ENCODE measurements around the gene RNFT1.
"Not testable (repeated sequence)": the region's sequence is repeated elsewhere in the genome, so short reads cannot be mapped to it uniquely, and the experiment has no call there.

DNA sequence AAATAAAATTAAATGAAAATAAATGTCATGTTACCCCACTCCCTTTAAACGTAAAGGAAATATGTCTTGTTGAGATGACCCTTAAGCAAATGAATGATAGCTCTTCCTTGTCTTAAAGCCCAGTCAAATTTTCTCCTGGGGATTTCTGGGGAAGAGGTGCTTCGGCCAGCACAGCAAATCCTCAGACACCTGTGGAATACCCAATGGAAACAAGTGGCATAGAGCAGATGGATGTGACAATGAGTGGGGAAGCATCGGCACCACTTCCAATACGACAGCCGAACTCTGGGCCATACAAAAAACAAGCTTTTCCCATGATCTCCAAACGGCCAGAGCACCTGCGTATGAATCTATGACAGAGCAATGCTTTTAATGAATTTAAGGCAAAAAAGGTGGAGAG, 18.1 kb downstream of the RNFT1 start:
- TF ChIP-seq, protein P1, sequence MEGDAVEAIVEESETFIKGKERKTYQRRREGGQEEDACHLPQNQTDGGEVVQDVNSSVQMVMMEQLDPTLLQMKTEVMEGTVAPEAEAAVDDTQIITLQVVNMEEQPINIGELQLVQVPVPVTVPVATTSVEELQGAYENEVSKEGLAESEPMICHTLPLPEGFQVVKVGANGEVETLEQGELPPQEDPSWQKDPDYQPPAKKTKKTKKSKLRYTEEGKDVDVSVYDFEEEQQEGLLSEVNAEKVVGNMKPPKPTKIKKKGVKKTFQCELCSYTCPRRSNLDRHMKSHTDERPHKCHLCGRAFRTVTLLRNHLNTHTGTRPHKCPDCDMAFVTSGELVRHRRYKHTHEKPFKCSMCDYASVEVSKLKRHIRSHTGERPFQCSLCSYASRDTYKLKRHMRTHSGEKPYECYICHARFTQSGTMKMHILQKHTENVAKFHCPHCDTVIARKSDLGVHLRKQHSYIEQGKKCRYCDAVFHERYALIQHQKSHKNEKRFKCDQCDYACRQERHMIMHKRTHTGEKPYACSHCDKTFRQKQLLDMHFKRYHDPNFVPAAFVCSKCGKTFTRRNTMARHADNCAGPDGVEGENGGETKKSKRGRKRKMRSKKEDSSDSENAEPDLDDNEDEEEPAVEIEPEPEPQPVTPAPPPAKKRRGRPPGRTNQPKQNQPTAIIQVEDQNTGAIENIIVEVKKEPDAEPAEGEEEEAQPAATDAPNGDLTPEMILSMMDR (IDR thresholded peaks at IDR 0.05; ENCODE audit: low read depth, low read length, poor library complexity, severe bottlenecking) = not testable (repeated sequence)
- not testable (repeated sequence) for TF ChIP-seq EZH2phosphoT487 (IDR thresholded peaks at IDR 0.05; ENCODE audit: borderline replicate concordance, low read length)
